Astrocyte (in vitro differentiated cells and primary cell): ENCODE data around the gene FOXL1. TPM values are rescaled to one million over a fixed set of nuclear protein-coding genes. Genes with fewer than 3 reads are reported as not detected.
A peak's percentile ranks its signal among the peaks of the same experiment; 100 is the strongest.

Source experiments
- DNase-seq: peaks from one replicate; pipeline ENCODE4 v3.0.0-alpha.2; 2010; ENCODE audit warnings: low read depth
- FAIRE-seq: peaks from 2 replicates; lab custom pipeline; 2011; peaks lifted over from hg19 to GRCh38; lab: Jason Lieb, UNC
- H2AFZ ChIP-seq: 2 replicates; pipeline ENCODE4 v1.6.0; 2012; ENCODE audit warnings: low read depth, low read length, inconsistent platforms
- H3K27ac ChIP-seq: 2 replicates; pipeline ENCODE4 v1.5.1; 2011; ENCODE audit warnings: low read depth, low read length, inconsistent platforms
- H3K27me3 ChIP-seq: 2 replicates; pipeline ENCODE4 v1.6.0; 2011; ENCODE audit warnings: low read length, inconsistent platforms; ENCODE audit not compliant: insufficient read depth
- H3K36me3 ChIP-seq: 2 replicates; pipeline ENCODE4 v1.5.1; 2011; ENCODE audit warnings: low read length, inconsistent platforms; ENCODE audit not compliant: insufficient read depth
- H3K4me1 ChIP-seq: 2 replicates; pipeline ENCODE4 v1.5.1; 2011; ENCODE audit warnings: low read length, inconsistent platforms; ENCODE audit not compliant: insufficient read depth
- H3K4me2 ChIP-seq: 2 replicates; pipeline ENCODE4 v1.6.0; 2012; ENCODE audit warnings: low read length, inconsistent platforms
- H3K4me3 ChIP-seq: 2 replicates; pipeline ENCODE4 v1.5.1; 2011; ENCODE audit warnings: low read depth, mild to moderate bottlenecking, low read length, inconsistent platforms; ENCODE audit not compliant: insufficient read depth
- H3K79me2 ChIP-seq: 2 replicates; pipeline ENCODE4 v1.6.0; 2012; ENCODE audit warnings: mild to moderate bottlenecking, low read length, inconsistent platforms; ENCODE audit not compliant: insufficient read depth
- H3K9ac ChIP-seq: 2 replicates; pipeline ENCODE4 v1.6.0; 2012; ENCODE audit warnings: mild to moderate bottlenecking, low read length, inconsistent platforms
- H3K9me3 ChIP-seq: 2 replicates; pipeline ENCODE4 v1.5.1; 2012; ENCODE audit warnings: low read depth, mild to moderate bottlenecking, low read length, inconsistent platforms; ENCODE audit not compliant: insufficient read depth
- H4K20me1 ChIP-seq: 2 replicates; pipeline ENCODE4 v1.6.0; 2012; ENCODE audit warnings: low read length, inconsistent platforms; ENCODE audit not compliant: insufficient read depth
- H3K27ac Mint-ChIP-seq: one replicate; pipeline ENCODE4 v1.8.0; 2021; ENCODE audit warnings: mild to moderate bottlenecking, mixed read lengths; ENCODE audit not compliant: unreplicated experiment
- H3K27me3 Mint-ChIP-seq: one replicate; pipeline ENCODE4 v1.8.0; 2021; ENCODE audit warnings: low read depth, mixed read lengths; ENCODE audit not compliant: unreplicated experiment
- H3K36me3 Mint-ChIP-seq: one replicate; pipeline ENCODE4 v1.8.0; 2021; ENCODE audit warnings: low read depth, mixed read lengths; ENCODE audit not compliant: unreplicated experiment
- H3K4me1 Mint-ChIP-seq: one replicate; pipeline ENCODE4 v1.8.0; 2021; ENCODE audit warnings: low read depth, mixed read lengths; ENCODE audit not compliant: unreplicated experiment
- H3K4me3 Mint-ChIP-seq: one replicate; pipeline ENCODE4 v1.8.0; 2021; ENCODE audit warnings: mild to moderate bottlenecking, moderate library complexity, mixed read lengths; ENCODE audit not compliant: unreplicated experiment
- H3K9me3 Mint-ChIP-seq: one replicate; pipeline ENCODE4 v1.8.0; 2021; ENCODE audit warnings: mild to moderate bottlenecking, mixed read lengths; ENCODE audit not compliant: unreplicated experiment
- CTCF ChIP-seq: IDR thresholded peaks from 2 replicates; pipeline ENCODE4 v1.5.1; 2011; ENCODE audit warnings: low read depth, mild to moderate bottlenecking, inconsistent platforms, low read length, moderate library complexity; ENCODE audit not compliant: insufficient read depth
- EZH2 ChIP-seq: IDR thresholded peaks from 2 replicates; pipeline ENCODE4 v1.6.1; 2012; ENCODE audit warnings: mild to moderate bottlenecking, low read length, inconsistent platforms; ENCODE audit not compliant: insufficient read depth
- total RNA-seq: library from RNA; stranded (reverse); gene quantifications from 2 replicates; pipeline ENCODE4 v1.2.1, GENCODE V29; 2021

FOXL1 gene
- total RNA-seq, 1 donor from 2014 or later, result 6.1 TPM

- peak overlapping the region; percentile 81 for H3K9ac ChIP-seq
- H3K9me3 Mint-ChIP-seq, result no peaks in the 10 kb centered on the region
- no peaks in the 10 kb centered on the region for H3K27me3 ChIP-seq
- H3K36me3 Mint-ChIP-seq, result no peaks in the 10 kb centered on the region
- peaks cover 3% of the 10 kb centered on the region for H3K4me1 Mint-ChIP-seq
- H3K36me3 ChIP-seq, result no peaks in the 10 kb centered on the region
- TF ChIP-seq CTCF (peak; percentile 100), EZH2 (no peak)
- H3K27me3 Mint-ChIP-seq, result peaks cover 25% of the 10 kb centered on the region
- peak overlapping the region; percentile 27 for H3K27ac ChIP-seq
- H3K4me3 Mint-ChIP-seq, result peak overlapping the region; percentile 82
- H3K4me2 ChIP-seq, result peak overlapping the region; percentile 93
- H3K9me3 ChIP-seq, result no peaks in the 10 kb centered on the region
- peak; percentile 41 for FAIRE-seq
- H3K4me3 ChIP-seq, result peak overlapping the region; percentile 55
- peak; percentile 62 for DNase-seq
- H3K27ac Mint-ChIP-seq, result no peak overlapping the region
- H3K79me2 ChIP-seq, result peaks cover 40% of the 10 kb centered on the region
- H3K4me1 ChIP-seq, result peaks cover 17% of the 10 kb centered on the region
- peak overlapping the region; percentile 60 for H2AFZ ChIP-seq
- peaks cover 4% of the 10 kb centered on the region for H4K20me1 ChIP-seq
Measured at GRCh38 chr16:86563469-86564345, 14.6 kb upstream of the FOXL1 start.

GRCh38 chr16:86565181-86565631 is 13.1 kb upstream of the FOXL1 start:
- Mint-ChIP-seq H3K4me1 (peaks cover 3% of the 10 kb centered on the region), H3K4me3 (peak overlapping the region; percentile 73), H3K9me3 (no peaks in the 10 kb centered on the region), H3K36me3 (peaks cover 3% of the 10 kb centered on the region), H3K27ac (no peak overlapping the region), H3K27me3 (peaks cover 30% of the 10 kb centered on the region)
- Histone ChIP-seq H3K4me3 (peak overlapping the region; percentile 97), H3K27me3 (no peaks in the 10 kb centered on the region), H3K4me1 (peaks cover 17% of the 10 kb centered on the region), H3K27ac (peak overlapping the region; percentile 61), H3K9me3 (no peaks in the 10 kb centered on the region), H3K4me2 (peak overlapping the region; percentile 93), H2AFZ (no peak overlapping the region), H4K20me1 (peaks cover 18% of the 10 kb centered on the region), H3K79me2 (peaks cover 55% of the 10 kb centered on the region), H3K9ac (peak overlapping the region; percentile 81), H3K36me3 (peaks cover 8% of the 10 kb centered on the region)
- FAIRE-seq (no peak), DNase-seq (no peak)
- TF ChIP-seq EZH2 (no peak), CTCF (no peak)
